GM12874 (cell line): ENCODE measurements around the gene NEK7.

Experiments used
- CTCF ChIP-seq: IDR thresholded peaks from 2 replicates; pipeline ENCODE4 v1.5.1; 2011; ENCODE audit warnings: low read depth, mild to moderate bottlenecking, control low read depth, low read length, moderate library complexity; ENCODE audit not compliant: insufficient read depth

Gene NEK7

GRCh38 chr1:198183605-198184004 is 26.8 kb downstream of the NEK7 start:
- TF ChIP-seq CTCF = no peak

- no peak for TF ChIP-seq CTCF
These were observed 27.7 kb downstream of the NEK7 start for GRCh38 chr1:198184516-198184915.

GRCh38 chr1:198185146-198185545 is 28.3 kb downstream of the NEK7 start:
- TF ChIP-seq CTCF = no peak

DNA sequence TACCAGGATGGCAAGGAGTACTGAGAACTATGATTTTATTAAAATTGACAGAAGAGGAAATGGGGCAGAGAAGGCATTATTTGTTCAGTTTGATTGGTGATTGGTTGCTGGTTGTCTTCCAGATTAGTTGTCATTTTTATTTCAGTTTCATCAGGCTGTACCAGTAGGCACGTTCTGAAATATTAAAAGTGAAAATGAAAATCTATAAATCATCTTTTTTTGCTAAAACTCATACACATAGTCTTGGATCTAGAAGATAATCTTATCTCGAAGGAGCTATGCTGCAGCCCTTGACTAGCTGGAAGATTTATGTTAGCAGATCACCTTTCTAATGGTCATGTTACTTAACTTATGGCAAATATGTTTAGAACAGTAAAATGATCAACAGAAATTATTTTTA is 29.0 kb downstream of the NEK7 start:
- TF ChIP-seq CTCF = no peak

- no peak for TF ChIP-seq CTCF
These were observed 30.2 kb downstream of the NEK7 start for GRCh38 chr1:198186916-198187580.

DNA sequence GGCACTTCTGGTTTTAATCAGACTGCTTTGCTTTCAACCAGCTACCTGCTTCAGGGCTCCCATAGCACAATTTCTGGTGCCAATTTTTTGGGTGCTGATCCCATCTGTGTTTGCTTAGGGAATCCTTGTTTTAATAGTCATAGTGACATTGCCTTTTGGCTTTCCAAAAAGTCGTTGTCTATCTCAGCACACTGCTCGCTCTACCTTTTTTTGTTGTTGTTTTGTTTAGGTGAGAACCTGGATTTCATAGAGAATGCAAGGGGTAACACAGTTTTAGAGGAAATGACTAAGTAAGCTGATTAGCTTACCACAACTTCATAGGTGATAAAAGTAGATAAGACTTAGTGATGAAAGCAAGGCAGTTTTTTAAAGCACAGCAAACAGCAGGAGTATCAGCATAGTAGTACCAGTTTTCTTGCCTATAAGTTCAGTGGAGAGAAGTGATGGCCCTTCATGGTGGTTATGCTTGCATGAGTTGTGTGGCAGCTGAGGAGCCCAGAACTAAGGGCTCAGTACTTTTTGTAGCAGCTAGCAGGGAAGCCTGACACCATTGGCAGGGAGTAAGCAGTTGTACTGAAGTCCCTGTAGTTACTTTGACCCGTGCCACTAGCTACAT is 31.3 kb downstream of the NEK7 start:
- no peak for TF ChIP-seq CTCF

DNA sequence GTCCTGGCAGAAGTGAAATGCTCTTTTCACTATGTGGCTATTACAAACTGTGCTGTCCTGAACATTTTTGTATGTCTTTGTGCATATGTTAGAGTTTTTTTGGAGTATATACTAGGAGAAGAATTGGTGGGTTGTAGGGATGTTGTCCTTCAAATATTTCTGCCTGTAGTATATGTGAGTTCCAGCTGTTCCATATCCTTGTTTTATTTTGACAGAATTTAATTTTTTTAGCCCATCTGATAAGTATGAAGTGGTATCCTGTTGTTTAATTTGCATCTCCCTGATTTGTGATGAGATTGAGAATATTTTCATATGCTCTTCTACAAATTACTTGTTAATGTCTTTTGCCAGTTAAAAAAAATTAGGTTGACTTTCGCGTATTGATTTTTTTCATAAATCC is 34.3 kb downstream of the NEK7 start:
- TF ChIP-seq CTCF = no peak
